CMK (cell line): Measurements from ENCODE around the gene AKAP13.

Experiments used
- DNase-seq: peaks from one replicate; pipeline ENCODE4 v3.0.0-alpha.2; 2010; ENCODE audit warnings: low read depth

AKAP13 gene

GRCh38 chr15:85770096-85771041, 390.0 kb downstream of the AKAP13 start:
- no peak for DNase-seq

DNA sequence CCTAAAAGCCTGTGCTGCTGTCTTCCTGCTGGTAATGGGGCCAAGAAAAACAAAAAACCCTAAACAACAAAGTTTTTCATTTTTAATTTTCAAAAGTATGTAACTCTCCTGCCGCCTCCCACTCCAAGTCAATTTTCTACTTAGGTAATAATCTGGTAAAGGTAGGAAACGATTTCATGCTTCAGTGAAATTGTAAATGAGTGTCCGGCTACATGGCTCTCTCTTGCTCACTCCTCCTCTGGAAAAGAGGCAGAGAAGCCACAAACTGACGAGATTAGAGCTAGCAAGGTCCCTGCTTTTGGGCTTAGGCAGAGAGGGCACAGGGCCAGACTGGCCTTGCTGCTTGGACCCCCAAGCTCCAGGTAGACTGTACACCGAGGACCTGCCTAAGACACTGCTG, 390.9 kb downstream of the AKAP13 start:
- no peak for DNase-seq

DNA sequence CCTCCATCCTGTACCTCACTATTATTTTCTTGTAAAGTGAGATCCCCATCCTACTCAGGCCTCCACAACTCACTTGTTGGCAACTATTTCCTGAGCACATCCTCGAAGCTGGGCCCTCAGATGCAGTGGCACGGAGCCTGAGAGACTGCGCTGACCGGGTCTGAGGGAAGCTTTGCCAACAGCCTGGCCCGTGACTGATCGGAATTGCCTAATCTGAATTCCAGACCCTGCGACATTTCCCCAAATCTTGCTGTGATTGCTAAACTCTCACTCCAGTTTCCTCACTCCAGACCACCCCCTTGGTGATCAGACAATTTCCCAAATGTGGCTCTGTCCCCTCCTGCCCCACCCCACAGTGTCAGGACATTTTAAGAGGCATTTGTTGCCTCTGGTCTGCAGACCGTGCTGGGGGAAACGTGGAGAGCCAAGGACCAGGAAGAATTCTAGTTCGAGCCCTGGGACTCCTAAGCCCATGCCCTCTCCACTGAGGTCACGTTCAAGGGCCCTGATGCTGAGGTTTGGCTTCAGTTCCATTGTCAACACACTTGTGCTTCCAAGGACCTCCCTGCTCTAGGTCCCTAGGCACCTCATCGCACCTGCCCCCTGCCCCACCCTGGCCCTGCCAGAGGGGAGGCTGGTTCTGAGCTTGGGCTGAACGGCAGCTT, 391.5 kb downstream of the AKAP13 start:
- DNase-seq, result no peak

DNA sequence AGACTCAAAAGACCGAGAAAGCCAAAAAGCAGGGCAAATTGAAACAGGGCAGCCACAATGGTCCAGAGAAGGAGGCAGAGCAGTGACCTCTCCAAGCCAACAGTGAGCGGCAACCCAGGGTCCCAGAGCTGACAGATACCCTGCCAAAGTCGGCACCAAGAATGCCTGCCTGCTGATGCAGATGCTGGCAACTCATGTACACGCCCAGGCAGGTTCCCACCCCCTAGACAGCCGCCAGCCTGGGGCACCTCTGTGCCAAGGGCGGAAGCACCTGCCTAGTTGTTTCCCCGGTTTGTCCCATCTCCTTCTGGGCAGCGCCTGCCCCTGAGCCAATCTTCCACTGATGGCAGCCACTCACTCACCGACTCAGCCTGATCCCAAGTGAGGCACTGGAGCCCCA, 392.3 kb downstream of the AKAP13 start:
- no peak for DNase-seq

GRCh38 chr15:85773249-85773648, 392.8 kb downstream of the AKAP13 start:
- DNase-seq, result no peak

DNA sequence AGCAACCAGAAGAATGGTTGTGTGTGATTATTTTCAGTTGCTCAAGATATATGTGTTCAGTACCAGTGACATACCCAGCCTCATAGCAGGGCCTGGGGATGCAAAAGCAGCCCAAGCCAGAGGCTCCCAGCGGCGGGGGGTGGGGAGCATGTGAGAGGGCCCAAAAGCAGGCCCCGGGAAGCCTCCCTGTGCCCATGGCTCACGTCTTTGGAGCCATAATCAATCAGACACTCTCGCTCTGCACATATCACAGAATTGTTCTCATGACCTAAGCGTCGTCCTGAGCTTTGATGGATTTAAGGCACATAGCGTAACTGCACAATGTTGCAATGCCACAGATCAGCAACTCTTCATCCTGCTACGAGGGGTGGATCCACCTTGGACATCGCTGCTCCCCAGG, 393.6 kb downstream of the AKAP13 start:
- DNase-seq, result no peak

- DNase-seq, result no peak
These were observed 397.1 kb downstream of the AKAP13 start for GRCh38 chr15:85777250-85778106.

DNA sequence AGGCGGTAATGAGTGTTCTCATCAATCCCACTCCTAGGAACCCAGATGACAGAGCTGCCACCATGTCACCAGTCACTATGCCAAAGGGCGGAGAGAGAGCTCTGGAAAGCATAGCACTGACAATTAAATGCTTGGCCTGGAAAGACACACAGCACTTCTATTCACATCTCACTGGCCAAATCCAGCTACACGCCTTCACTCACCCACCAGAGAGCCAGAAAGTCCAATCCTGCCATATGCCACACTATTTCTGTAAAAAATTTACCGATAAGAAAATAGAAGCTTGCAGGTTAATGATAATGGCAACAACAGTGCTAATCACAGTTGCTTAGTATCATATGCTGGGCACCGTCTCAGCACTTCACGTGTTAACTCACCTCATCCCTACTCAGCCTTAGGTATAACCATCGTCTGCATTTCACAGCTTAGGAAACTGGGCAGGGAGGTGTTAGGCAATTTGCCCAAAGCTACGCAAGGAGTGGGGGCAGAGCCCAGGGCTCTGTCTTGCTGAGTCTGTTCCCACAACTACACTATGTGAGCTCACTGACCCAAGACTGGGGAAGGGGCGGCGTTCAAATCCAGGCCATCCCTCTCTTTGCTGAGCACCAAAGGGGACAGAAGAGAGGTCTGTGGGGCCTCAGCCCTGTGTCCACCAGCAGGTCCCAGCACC, 397.8 kb downstream of the AKAP13 start:
- no peak for DNase-seq

- no peak for DNase-seq
These were observed 398.8 kb downstream of the AKAP13 start for GRCh38 chr15:85779249-85779648.

- DNase-seq, result no peak
These were observed 400.0 kb downstream of the AKAP13 start for GRCh38 chr15:85780225-85780985.

DNA sequence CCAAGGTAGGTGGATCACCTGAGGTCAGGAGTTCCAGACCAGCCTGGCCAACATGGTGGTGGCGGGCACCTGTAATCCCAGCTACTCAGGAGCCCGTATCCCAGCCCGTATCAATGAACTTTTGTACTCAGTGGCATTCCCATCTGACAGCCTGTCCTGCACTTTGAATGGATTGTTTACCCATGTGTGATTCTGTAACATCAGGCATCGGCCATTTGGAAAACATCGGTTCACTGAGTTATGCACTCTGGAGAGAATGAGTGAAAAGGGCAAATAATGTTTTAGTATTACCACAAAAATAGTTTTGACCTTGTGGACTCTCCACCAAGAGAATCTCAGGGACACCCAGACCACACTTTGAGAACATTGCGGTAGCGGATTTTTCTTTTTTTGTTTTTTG, 400.7 kb downstream of the AKAP13 start:
- no peak for DNase-seq

GRCh38 chr15:85782064-85782463, 401.7 kb downstream of the AKAP13 start:
- DNase-seq, result no peak

DNA sequence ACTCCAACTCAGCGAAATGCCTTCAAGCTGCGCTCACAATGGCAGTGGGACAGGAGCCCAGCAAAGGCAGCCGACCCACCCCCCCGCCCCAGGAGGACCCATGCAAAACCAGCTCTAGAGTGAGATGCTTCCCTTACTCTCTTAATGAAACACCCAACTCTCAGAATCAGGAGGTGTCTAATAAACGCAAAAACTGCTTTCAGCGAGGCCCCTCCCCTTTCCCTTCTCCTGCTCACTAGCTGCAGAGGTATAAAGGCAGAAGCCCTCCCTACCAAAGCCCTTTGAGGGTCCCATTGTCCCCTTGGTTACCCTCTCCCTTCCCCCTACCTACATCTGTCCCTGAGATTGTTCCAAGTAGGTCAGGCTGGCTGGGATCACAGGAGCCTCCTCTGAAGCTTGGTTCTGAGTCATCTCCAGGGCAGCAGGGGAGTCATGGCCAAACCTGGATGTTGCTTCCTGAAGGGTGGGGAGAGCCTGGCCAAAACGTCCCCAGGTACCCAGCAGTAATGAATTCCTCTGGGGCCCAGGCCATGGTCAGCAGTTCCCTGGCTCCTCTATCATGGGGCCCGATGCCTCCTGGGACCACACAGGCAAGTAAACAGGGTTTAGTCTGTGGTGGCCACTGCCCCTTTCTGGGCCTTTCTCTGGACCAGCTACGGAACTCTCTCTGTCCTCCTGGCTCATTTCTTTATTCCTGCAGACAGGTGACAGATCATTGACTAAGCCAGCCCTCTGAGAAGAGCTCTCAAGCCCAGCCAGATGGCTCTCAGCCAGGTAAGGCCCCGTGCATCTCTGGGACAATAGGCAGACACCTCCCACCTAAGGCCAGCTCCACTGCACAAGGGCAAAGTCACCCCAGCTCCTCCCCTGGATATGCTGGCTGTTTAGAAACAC, 405.7 kb downstream of the AKAP13 start:
- DNase-seq, result no peak

DNA sequence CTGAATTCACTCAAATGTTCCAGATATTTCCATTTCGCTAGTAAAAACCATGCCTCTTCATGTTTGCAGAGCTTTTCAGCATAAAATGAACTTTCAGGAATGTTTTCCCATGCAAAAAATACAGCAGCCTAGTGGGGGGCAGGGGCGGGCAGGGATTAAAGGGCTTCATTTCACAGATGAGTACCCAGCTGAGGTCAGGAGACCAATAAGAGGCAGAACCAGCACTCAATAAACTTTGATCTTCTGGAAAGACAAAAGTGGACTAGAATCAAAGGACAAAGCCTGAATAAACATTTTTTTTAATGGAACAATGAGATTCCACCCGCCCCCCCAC, 406.3 kb downstream of the AKAP13 start:
- DNase-seq, result no peak

- DNase-seq, result no peak
These were observed 408.5 kb downstream of the AKAP13 start for GRCh38 chr15:85788771-85789495.

DNA sequence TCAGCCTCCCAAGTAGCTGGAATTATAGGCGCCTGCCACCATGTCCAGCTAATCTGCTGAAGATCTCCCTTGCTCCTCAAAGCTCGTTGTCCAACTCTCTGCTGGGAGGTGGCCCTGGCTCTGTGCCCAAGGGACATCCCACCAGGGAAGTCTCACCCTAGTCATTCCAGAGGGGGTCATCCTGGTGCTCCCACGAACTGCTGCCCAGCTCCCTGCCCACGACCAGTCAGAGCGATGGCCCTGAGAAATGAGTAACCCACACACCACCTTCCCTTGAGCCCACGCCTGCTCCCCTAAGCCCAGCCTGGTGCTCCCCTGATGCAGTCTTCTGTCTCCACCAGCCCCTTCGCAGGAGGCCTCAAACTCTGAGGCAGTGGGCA, 409.1 kb downstream of the AKAP13 start:
- no peak for DNase-seq

DNA sequence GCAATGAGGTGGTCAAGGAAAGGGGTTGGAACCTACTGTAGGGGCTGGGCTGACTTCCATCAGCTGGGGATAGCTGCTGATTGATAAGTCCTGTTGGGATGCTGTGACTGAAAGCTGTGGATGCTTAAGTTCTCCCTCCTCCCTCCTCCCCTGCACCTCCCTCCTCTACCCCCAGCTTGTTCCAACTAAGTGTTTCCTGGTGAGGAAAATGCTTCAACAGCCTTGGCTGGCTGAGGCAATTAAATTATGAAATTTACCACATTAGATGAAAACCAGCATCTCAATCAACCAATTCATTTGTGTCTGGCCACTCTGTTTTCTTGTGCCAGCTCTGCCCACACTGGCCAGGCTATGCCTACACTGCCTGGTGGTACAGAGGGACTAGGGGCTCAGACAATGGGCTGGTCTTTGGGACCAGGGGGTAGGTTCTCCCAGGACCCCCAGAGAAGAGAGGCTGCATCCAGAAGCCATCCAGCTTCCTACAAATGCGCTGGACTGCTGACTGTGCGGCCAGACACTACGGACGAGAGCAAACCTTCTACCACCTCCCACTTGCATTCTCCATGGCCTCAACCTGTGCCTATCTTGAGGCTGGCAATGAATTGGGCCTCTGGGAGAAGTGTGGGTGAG, 411.8 kb downstream of the AKAP13 start:
- no peak for DNase-seq

DNA sequence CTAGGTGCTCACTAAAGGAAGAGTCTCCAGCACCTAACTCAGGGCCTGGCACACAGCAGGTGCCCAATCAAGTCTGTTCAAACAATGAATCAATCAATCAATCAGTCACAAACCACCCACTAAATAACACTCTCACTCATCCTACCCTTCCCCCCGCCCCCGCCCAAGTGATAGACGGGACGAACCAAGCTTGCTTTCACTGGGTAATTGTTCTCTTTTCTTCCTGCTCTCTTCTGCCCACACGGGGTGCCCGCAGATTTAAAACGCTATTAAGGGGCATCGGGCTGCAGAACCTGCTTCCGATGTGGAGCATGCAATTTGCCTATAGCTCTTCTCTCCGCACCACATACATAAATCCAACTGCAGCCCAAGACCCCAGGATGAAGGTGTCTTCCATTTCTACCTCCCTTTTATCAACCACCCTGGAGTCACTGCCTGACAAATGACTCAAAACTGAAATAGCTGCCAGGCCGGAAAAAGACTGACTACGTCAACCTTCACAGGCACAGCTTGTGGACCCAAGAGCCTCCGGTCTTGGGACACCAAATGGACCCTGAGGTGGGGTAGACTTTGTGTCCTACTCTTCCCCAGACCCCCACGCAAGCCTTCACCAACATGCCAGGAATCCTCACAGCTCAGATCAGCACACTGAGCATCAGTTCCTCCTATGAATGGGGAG, 412.6 kb downstream of the AKAP13 start:
- DNase-seq, result no peak
